Gastroesophageal sphincter (tissue), 4 donors: ENCODE results near the gene ABHD10. TPM values are rescaled to one million over a fixed set of nuclear protein-coding genes. Genes with fewer than 3 reads are reported as not detected.

Source experiments
- ATAC-seq: fragments of 150-250 bp; one replicate; pipeline ENCODE4 v1.9.1; 2016; ENCODE audit warnings: mild to moderate bottlenecking, moderate library complexity
- H3K27ac ChIP-seq, 4 donors: fragments of 200-600 bp; sonication (generic) in 3 of 4; 1 replicate in 3 of 4; 2 replicates in 1 of 4; pipeline ENCODE4 v1.5.1; 2016 to 2019
- H3K27me3 ChIP-seq: fragments of 200-600 bp; sonication (generic); one replicate; pipeline ENCODE4 v1.5.1; 2019
- H3K36me3 ChIP-seq, 2 donors: fragments of 200-600 bp; sonication (generic); one replicate each; pipeline ENCODE4 v1.5.1; 2019; ENCODE audit warnings: control low read depth in 1 of 2
- H3K4me1 ChIP-seq, 3 donors: fragments of 200-600 bp; sonication (generic); 1 replicate in 2 of 3; 2 replicates in 1 of 3; pipeline ENCODE4 v1.5.1; 2016 to 2019; ENCODE audit warnings: control low read depth in 2 of 3
- H3K4me3 ChIP-seq, 2 donors: fragments of 200-600 bp; sonication (generic); one replicate each; pipeline ENCODE4 v1.5.1; 2019; ENCODE audit warnings: mild to moderate bottlenecking in 1 of 2, moderate library complexity in 1 of 2
- H3K9me3 ChIP-seq, 3 donors: fragments of 200-600 bp; sonication (generic); one replicate each; pipeline ENCODE4 v1.5.1; 2017 to 2019; ENCODE audit warnings: control low read depth in 2 of 3
- EP300 ChIP-seq: sonication (generic); formaldehyde crosslinking; IDR thresholded peaks from one replicate; pipeline ENCODE4 v1.6.1; 2017; ENCODE audit warnings: antibody characterized with exemption, mild to moderate bottlenecking
- POLR2A ChIP-seq, 2 donors: fragments of 450-650 bp; IDR thresholded peaks; one replicate each; pipeline ENCODE4 v1.6.1; 2017; ENCODE audit warnings: antibody characterized with exemption in 2 of 2, mild to moderate bottlenecking in 2 of 2, moderate library complexity in 1 of 2
- POLR2AphosphoS5 ChIP-seq: sonication (generic); formaldehyde crosslinking; IDR thresholded peaks from one replicate; pipeline ENCODE4 v1.6.1; 2017; ENCODE audit warnings: antibody characterized with exemption
- WGBS, 2 donors: methylation state at CpG; one replicate each; pipeline ENCODE4 v1.1.5; 2018; ENCODE audit warnings: low coverage in 1 of 2; 5-methylcytosine and 5-hydroxymethylcytosine counted together
- total RNA-seq, 4 donors: library from RNA; depleted of rRNA; stranded (reverse); fragments of >200 nt; gene quantifications; one replicate each; pipeline ENCODE4 v1.1.0, GENCODE V29; 2016
- TF ChIP-seq, protein P1 (sequence below), 4 experiments: fragments of 200-600 bp in 2 of 4; fragments of 450-650 bp in 2 of 4; sonication (generic) in 1 of 4; IDR thresholded peaks; one replicate each; pipeline ENCODE4 v1.5.1; 2017 to 2019; ENCODE audit warnings: antibody characterized with exemption in 4 of 4, mild to moderate bottlenecking in 2 of 4, moderate library complexity in 2 of 4

Gene ABHD10
- total RNA-seq, 4 donors from 2014 or later = 10.6 to 22.4 (median 17.1) TPM

DNA sequence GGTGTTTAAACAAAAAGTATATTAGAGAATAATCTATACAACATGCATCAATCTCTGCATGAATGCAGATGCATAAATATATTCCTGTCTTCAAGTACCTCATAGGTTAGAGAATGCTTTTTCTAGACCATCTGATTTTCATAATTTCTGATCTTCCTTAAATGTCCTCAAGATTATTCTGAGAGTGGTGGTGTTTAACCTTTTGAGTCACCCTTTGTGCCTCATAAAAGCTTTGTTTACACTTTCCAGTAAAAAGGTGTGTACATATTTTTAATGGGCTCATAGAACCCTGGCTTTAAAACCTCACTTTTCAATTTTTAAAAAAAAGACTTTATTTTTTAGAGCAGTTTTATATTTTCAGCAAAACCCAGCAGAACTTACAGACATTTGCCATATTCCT, 41.0 kb upstream of the ABHD10 start:
- no peak overlapping the region for H3K4me3 ChIP-seq
- H3K36me3 ChIP-seq = peaks cover 0 to 48% of the 10 kb centered on the region in 2 donors
- no peaks in the 10 kb centered on the region for H3K9me3 ChIP-seq
- peaks cover 0 to 14% (median 0%) of the 10 kb centered on the region in 3 donors for H3K4me1 ChIP-seq
- no peak for ATAC-seq
- H3K27me3 ChIP-seq = no peaks in the 10 kb centered on the region
- TF ChIP-seq POLR2AphosphoS5 = no peak
- TF ChIP-seq, protein P1, sequence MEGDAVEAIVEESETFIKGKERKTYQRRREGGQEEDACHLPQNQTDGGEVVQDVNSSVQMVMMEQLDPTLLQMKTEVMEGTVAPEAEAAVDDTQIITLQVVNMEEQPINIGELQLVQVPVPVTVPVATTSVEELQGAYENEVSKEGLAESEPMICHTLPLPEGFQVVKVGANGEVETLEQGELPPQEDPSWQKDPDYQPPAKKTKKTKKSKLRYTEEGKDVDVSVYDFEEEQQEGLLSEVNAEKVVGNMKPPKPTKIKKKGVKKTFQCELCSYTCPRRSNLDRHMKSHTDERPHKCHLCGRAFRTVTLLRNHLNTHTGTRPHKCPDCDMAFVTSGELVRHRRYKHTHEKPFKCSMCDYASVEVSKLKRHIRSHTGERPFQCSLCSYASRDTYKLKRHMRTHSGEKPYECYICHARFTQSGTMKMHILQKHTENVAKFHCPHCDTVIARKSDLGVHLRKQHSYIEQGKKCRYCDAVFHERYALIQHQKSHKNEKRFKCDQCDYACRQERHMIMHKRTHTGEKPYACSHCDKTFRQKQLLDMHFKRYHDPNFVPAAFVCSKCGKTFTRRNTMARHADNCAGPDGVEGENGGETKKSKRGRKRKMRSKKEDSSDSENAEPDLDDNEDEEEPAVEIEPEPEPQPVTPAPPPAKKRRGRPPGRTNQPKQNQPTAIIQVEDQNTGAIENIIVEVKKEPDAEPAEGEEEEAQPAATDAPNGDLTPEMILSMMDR (IDR thresholded peaks at IDR 0.05) = no peak
- no peak for TF ChIP-seq POLR2A (IDR thresholded peaks at IDR 0.05)
- TF ChIP-seq EP300 = no peak
- H3K27ac ChIP-seq = no peak overlapping the region

DNA sequence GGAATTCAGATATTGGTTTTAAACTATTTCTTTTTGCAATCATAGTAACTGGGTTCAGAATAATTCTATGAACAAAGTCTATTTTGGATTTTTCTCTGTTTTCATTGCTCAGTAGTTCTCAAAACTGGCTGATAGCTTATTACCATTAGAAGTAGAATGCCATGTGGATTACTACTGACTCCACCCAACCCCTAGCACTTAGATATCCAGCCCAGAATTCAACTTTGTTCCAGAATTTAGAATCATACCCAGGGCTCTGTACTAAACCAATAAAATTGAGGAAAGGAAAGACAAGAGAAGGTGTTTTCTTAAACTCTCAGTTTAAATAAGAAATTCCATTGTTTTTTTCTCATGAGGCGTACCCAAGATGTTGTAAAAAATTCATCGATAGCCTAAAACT, 39.0 kb upstream of the ABHD10 start:
- TF ChIP-seq, protein P1 (IDR thresholded peaks at IDR 0.05) = no peak
- TF ChIP-seq POLR2A (IDR thresholded peaks at IDR 0.05) (no peak), POLR2AphosphoS5 (no peak), EP300 (no peak)
- Histone ChIP-seq H3K27ac (no peak overlapping the region), H3K36me3 (peaks cover 0 to 66% of the 10 kb centered on the region in 2 donors), H3K27me3 (no peaks in the 10 kb centered on the region), H3K4me1 (peaks cover 0 to 11% (median 0%) of the 10 kb centered on the region in 3 donors), H3K4me3 (no peak overlapping the region), H3K9me3 (no peaks in the 10 kb centered on the region)
- WGBS, 2 donors = 91 to 98% methylated on average over 2 of the region's 2 CpGs
- no peak for ATAC-seq

DNA sequence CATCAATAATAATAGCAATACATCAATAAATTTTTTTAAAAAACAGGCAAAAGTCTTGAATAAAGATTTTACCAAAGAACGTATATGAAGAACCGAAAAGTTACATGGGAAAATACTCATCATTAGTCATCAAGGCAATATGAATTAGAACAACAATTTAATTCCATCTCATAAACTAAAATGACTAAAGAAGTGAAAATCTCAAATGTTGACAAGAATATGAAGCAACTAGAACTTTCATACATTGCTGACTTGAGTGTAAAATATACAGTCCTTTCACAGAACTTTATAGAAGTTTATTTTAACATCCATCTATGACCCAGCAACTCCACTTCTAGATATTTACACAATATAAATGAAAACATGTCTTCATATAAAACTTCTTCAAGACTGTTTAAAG, 35.3 kb upstream of the ABHD10 start:
- ATAC-seq = no peak
- no peak overlapping the region for H3K4me3 ChIP-seq
- H3K36me3 ChIP-seq = peaks cover 0 to 76% of the 10 kb centered on the region in 2 donors
- H3K9me3 ChIP-seq = no peaks in the 10 kb centered on the region
- peaks cover 0 to 13% (median 0%) of the 10 kb centered on the region in 3 donors for H3K4me1 ChIP-seq
- TF ChIP-seq POLR2A (IDR thresholded peaks at IDR 0.05) = no peak
- TF ChIP-seq EP300 = no peak
- TF ChIP-seq POLR2AphosphoS5 = no peak
- TF ChIP-seq, protein P1 (IDR thresholded peaks at IDR 0.05) = no peak
- no peak overlapping the region for H3K27ac ChIP-seq
- H3K27me3 ChIP-seq = no peaks in the 10 kb centered on the region
- WGBS, 2 donors = 62 to 91% methylated on average over 2 of the region's 2 CpGs

DNA sequence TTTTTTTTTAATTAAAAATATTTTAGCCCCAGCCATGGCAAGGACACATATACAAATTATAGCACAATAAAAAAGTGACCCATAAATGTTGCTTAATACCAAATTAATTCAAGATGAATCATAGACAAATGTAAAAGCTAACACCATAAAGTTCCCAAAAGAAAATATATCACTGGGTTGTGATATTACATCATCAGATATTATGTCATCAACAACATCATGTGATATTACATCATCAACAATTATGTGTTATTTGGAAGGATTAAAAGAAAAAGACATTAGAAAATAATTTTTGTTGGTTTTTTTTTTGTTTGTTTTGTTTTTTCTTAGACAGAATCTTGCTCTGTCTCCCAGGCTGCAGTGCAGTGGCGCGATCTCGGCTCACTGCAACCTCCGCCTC, 34.5 kb upstream of the ABHD10 start:
- 100% methylated on average over 4 of the region's 4 CpGs for WGBS, 2 donors
- Histone ChIP-seq H3K27me3 (no peaks in the 10 kb centered on the region), H3K4me1 (peaks cover 0 to 13% (median 0%) of the 10 kb centered on the region in 3 donors), H3K9me3 (no peaks in the 10 kb centered on the region), H3K36me3 (peaks cover 0 to 76% of the 10 kb centered on the region in 2 donors), H3K4me3 (no peak overlapping the region), H3K27ac (no peak overlapping the region)
- no peak for ATAC-seq
- TF ChIP-seq POLR2AphosphoS5 (no peak), POLR2A (IDR thresholded peaks at IDR 0.05) (no peak), EP300 (no peak)
- TF ChIP-seq, protein P1 (IDR thresholded peaks at IDR 0.05) = no peak

GRCh38 chr3:111947231-111947630, 31.6 kb upstream of the ABHD10 start:
- Histone ChIP-seq H3K27ac (no peak overlapping the region), H3K4me1 (peaks cover 0 to 13% (median 0%) of the 10 kb centered on the region in 3 donors), H3K9me3 (no peaks in the 10 kb centered on the region), H3K36me3 (peaks cover 0 to 64% of the 10 kb centered on the region in 2 donors), H3K27me3 (no peaks in the 10 kb centered on the region), H3K4me3 (no peak overlapping the region)
- no peak for TF ChIP-seq POLR2A (IDR thresholded peaks at IDR 0.05)
- no peak for ATAC-seq
- WGBS, 2 donors = 14 to 33% methylated on average over 1 of the region's 1 CpG
